SH-SY5Y (cell line): ENCODE data around the gene ZNF664.

Source experiments
- GATA2 ChIP-seq: IDR thresholded peaks from 2 replicates; pipeline ENCODE4 v1.6.1; 2011; ENCODE audit warnings: mild to moderate bottlenecking, low read depth, low read length
- GATA3 ChIP-seq: IDR thresholded peaks from 2 replicates; pipeline ENCODE4 v1.6.1; 2011; ENCODE audit warnings: low read depth, mild to moderate bottlenecking, low read length, moderate library complexity

DNA sequence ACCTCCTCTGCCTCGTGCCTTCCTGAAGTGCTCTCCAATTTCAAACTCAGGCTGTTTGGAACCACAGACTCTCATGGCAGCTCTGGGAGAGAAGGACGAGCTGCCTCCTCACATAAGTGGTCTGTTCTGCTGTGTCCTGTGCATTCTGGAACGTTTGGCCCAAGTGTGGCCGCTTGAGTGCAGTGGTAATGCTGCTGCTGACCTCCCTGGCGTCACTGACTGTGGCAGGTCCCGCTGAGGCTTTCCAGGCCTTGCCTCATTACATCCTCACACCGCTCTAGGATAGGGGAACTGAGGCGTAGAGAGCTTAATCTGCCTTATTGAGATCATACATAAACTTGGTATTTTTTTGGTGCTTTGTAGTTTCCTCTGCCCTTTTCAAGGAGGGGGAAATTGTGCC is 14.6 kb upstream of the ZNF664 start:
- TF ChIP-seq GATA2 (no peak), GATA3 (no peak)
